ENCODE data around the gene DVL3.

DNA sequence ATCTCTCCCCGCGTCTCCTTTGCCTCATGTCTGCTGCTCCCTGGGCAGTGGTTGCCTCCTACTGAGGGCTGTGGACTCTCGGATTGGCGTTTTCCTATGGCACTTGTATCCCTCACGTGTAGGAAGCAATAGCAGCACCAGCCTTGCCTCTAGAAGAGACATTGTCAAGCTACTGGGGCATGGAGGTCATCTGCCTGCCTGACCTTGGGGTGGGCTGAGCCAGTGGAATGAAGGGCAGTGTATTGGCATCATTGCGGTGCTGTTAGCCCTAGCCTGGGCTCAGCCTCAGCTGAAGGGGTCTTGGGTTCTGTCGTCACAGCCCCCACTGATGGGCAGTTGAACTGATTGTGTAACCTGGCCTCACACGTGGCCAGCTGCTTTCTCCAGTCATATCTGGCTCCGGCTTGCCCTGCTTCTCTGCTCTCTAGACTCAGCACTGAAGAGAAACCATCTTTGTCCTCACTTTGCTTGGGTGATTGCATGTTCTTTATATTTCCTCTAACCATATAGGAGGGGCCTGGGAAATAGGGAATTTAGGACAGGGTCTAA lies 38.9 kb downstream of the DVL3 start:
- TF ChIP-seq, protein P1, sequence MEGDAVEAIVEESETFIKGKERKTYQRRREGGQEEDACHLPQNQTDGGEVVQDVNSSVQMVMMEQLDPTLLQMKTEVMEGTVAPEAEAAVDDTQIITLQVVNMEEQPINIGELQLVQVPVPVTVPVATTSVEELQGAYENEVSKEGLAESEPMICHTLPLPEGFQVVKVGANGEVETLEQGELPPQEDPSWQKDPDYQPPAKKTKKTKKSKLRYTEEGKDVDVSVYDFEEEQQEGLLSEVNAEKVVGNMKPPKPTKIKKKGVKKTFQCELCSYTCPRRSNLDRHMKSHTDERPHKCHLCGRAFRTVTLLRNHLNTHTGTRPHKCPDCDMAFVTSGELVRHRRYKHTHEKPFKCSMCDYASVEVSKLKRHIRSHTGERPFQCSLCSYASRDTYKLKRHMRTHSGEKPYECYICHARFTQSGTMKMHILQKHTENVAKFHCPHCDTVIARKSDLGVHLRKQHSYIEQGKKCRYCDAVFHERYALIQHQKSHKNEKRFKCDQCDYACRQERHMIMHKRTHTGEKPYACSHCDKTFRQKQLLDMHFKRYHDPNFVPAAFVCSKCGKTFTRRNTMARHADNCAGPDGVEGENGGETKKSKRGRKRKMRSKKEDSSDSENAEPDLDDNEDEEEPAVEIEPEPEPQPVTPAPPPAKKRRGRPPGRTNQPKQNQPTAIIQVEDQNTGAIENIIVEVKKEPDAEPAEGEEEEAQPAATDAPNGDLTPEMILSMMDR (IDR thresholded peaks at IDR 0.05) = no peak
- no peak for TF ChIP-seq EZH2 (IDR thresholded peaks at IDR 0.05; ENCODE audit: borderline replicate concordance, insufficient read depth, low read depth, low read length, poor library complexity, severe bottlenecking)
